ENCODE measurements around the gene LRRC7.

DNA sequence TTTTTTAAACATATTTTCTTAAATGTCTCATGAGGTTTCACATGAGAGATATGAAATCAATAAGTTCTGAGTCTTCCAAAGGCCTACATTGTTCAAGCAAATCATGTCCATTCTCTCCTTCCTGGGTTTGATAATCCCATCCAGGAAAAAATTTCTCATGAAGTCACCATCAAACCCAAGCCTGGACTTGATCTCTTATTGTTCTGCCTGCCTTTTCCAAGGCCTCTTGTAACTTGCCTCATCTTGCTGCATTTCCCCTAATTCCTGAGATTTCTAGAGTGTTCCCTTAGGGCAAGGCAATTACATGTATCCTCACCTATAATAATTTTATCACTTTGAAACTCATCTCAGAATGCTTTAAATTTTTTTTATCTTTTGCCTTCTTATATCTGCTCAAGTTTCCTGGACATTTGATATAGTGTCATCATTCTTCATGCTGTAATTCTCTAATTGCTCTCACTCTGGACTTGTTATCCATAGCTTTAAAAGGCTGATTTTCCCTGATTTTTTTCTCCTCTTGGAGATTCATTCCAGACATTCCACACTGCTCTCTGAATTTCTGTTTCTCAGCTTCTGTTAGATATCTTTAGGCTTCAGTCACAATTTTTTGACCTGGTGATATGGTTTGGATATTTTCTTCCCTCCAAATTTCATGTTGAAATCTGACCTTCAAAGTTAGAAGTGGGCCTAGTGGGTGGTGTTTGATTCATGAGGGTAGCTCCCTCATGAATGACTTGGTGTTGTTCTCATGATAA lies 126.4 kb downstream of the LRRC7 start:
- TF ChIP-seq CTCF (conservative IDR thresholded peaks at IDR 0.05; ENCODE audit: low read depth in 2 of 2): no peak
- no peak for TF ChIP-seq ZNF331 (CRISPR knock-in tag; IDR thresholded peaks at IDR 0.05; ENCODE audit: low read depth)
- TF ChIP-seq, protein P1, sequence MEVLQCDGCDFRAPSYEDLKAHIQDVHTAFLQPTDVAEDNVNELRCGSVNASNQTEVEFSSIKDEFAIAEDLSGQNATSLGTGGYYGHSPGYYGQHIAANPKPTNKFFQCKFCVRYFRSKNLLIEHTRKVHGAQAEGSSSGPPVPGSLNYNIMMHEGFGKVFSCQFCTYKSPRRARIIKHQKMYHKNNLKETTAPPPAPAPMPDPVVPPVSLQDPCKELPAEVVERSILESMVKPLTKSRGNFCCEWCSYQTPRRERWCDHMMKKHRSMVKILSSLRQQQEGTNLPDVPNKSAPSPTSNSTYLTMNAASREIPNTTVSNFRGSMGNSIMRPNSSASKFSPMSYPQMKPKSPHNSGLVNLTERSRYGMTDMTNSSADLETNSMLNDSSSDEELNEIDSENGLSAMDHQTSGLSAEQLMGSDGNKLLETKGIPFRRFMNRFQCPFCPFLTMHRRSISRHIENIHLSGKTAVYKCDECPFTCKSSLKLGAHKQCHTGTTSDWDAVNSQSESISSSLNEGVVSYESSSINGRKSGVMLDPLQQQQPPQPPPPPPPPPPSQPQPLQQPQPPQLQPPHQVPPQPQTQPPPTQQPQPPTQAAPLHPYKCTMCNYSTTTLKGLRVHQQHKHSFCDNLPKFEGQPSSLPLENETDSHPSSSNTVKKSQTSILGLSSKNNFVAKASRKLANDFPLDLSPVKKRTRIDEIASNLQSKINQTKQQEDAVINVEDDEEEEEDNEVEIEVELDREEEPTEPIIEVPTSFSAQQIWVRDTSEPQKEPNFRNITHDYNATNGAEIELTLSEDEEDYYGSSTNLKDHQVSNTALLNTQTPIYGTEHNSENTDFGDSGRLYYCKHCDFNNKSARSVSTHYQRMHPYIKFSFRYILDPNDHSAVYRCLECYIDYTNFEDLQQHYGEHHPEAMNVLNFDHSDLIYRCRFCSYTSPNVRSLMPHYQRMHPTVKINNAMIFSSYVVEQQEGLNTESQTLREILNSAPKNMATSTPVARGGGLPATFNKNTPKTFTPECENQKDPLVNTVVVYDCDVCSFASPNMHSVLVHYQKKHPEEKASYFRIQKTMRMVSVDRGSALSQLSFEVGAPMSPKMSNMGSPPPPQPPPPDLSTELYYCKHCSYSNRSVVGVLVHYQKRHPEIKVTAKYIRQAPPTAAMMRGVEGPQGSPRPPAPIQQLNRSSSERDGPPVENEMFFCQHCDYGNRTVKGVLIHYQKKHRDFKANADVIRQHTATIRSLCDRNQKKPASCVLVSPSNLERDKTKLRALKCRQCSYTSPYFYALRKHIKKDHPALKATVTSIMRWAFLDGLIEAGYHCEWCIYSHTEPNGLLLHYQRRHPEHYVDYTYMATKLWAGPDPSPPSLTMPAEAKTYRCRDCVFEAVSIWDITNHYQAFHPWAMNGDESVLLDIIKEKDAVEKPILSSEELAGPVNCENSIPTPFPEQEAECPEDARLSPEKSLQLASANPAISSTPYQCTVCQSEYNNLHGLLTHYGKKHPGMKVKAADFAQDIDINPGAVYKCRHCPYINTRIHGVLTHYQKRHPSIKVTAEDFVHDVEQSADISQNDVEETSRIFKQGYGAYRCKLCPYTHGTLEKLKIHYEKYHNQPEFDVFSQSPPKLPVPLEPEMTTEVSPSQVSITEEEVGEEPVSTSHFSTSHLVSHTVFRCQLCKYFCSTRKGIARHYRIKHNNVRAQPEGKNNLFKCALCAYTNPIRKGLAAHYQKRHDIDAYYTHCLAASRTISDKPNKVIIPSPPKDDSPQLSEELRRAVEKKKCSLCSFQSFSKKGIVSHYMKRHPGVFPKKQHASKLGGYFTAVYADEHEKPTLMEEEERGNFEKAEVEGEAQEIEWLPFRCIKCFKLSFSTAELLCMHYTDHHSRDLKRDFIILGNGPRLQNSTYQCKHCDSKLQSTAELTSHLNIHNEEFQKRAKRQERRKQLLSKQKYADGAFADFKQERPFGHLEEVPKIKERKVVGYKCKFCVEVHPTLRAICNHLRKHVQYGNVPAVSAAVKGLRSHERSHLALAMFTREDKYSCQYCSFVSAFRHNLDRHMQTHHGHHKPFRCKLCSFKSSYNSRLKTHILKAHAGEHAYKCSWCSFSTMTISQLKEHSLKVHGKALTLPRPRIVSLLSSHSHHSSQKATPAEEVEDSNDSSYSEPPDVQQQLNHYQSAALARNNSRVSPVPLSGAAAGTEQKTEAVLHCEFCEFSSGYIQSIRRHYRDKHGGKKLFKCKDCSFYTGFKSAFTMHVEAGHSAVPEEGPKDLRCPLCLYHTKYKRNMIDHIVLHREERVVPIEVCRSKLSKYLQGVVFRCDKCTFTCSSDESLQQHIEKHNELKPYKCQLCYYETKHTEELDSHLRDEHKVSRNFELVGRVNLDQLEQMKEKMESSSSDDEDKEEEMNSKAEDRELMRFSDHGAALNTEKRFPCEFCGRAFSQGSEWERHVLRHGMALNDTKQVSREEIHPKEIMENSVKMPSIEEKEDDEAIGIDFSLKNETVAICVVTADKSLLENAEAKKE (CRISPR knock-in tag; IDR thresholded peaks at IDR 0.05): no peak
